ENCODE measurements around the gene GGCT. TPM values are rescaled to one million over a fixed set of nuclear protein-coding genes. Genes with fewer than 3 reads are reported as not detected.

GGCT gene
- polyA plus RNA-seq, 10 donors, result 30.7 to 44.9 (median 37.0) TPM

Other genes with a start within 250 kb of the GGCT start
- gene ZNRF2, start 220.2 kb downstream of the GGCT start, polyA plus RNA-seq (ENCODE audit: insufficient read length in 10 of 10), result 10 to 100 TPM in 7 of 10 donors, 1 to 10 TPM in 3; 9.4 to 13.6 (median 11.2) TPM
- gene NOD1, start 26.0 kb downstream of the GGCT start, polyA plus RNA-seq (ENCODE audit: insufficient read length in 10 of 10), result 10 to 100 TPM; 11.0 to 19.6 (median 13.4) TPM
- gene GARS1, start 90.0 kb upstream of the GGCT start, polyA plus RNA-seq (ENCODE audit: insufficient read length in 10 of 10), result 10 to 100 TPM; 63.4 to 79.4 (median 68.7) TPM
- 1 to 10 TPM in 9 of 10 donors, under 1 TPM in 1; 0.43 to 7.6 (median 3.2) TPM for gene CRHR2, start 177.6 kb upstream of the GGCT start, polyA plus RNA-seq (ENCODE audit: insufficient read length in 10 of 10)
- gene INMT, start 247.3 kb upstream of the GGCT start, polyA plus RNA-seq (ENCODE audit: insufficient read length in 10 of 10), result 10 to 100 TPM in 3 of 10 donors, 1 to 10 TPM in 7; 6.3 to 11.9 (median 8.0) TPM